HUDEP-2 (cell line): ENCODE measurements around the gene LYST.
A peak's percentile ranks its signal among the peaks of the same experiment; 100 is the strongest.
"Not testable (repeated sequence)": the region's sequence is repeated elsewhere in the genome, so short reads cannot be mapped to it uniquely, and the experiment has no call there.

ENCODE experiments used
- DNase-seq, 76 experiments: peaks; one replicate each; lab custom pipeline; 2025; ENCODE audit not compliant: unreplicated experiment in 76 of 76; lab: John Stamatoyannopoulos, UW

The LYST gene

GRCh38 chr1:235767795-235768194, 98.9 kb downstream of the LYST start:
- DNase-seq: no peak

GRCh38 chr1:235766794-235767285, 99.9 kb downstream of the LYST start:
- DNase-seq: no peak

GRCh38 chr1:235763962-235764361, 102.7 kb downstream of the LYST start:
- DNase-seq: no peak

- DNase-seq: no peak
These were observed 107.4 kb downstream of the LYST start for GRCh38 chr1:235759336-235759735.

- DNase-seq: peak in 1 of 76 experiments; percentile 19
These were observed 107.8 kb downstream of the LYST start for GRCh38 chr1:235758931-235759330.

GRCh38 chr1:235757587-235758096, 109.1 kb downstream of the LYST start:
- DNase-seq: no peak

- not testable (repeated sequence) for DNase-seq
These were observed 112.5 kb downstream of the LYST start for GRCh38 chr1:235754186-235754585.

GRCh38 chr1:235749755-235750300, 116.9 kb downstream of the LYST start:
- no peak for DNase-seq

GRCh38 chr1:235748747-235749146, 118.0 kb downstream of the LYST start:
- no peak for DNase-seq

- no peak for DNase-seq
These were observed 120.5 kb downstream of the LYST start for GRCh38 chr1:235746245-235746644.

- no peak for DNase-seq
These were observed 121.1 kb downstream of the LYST start for GRCh38 chr1:235745503-235746136.

GRCh38 chr1:235742914-235743599, 123.6 kb downstream of the LYST start:
- no peak for DNase-seq

- no peak for DNase-seq
These were observed 125.4 kb downstream of the LYST start for GRCh38 chr1:235741294-235741693.

- no peak for DNase-seq
These were observed 127.1 kb downstream of the LYST start for GRCh38 chr1:235739631-235740030.

GRCh38 chr1:235739124-235739523, 127.6 kb downstream of the LYST start:
- no peak for DNase-seq

- DNase-seq: no peak
These were observed 129.0 kb downstream of the LYST start for GRCh38 chr1:235737751-235738150.

- DNase-seq: no peak
These were observed 130.4 kb downstream of the LYST start for GRCh38 chr1:235736263-235736662.

GRCh38 chr1:235735621-235736020, 131.1 kb downstream of the LYST start:
- DNase-seq: no peak

GRCh38 chr1:235734335-235734734, 132.4 kb downstream of the LYST start:
- no peak for DNase-seq

- DNase-seq: no peak
These were observed 136.7 kb downstream of the LYST start for GRCh38 chr1:235730007-235730406.

- no peak for DNase-seq
These were observed 140.1 kb downstream of the LYST start for GRCh38 chr1:235726557-235726956.

- DNase-seq: no peak
These were observed 141.3 kb downstream of the LYST start for GRCh38 chr1:235725434-235725833.
